H1 (cell line): ENCODE results near the gene OGFOD2. TPM values are rescaled to one million over a fixed set of nuclear protein-coding genes. Genes with fewer than 3 reads are reported as not detected.

Experiments
- CTCF ChIA-PET: fragments of 300-600 bp; sonication (Branson Sonifier 250); formaldehyde crosslinking; loops from one replicate; lab custom pipeline; 2021; ENCODE audit not compliant: partially characterized antibody; lab: Charles Lee
- POLR2A ChIA-PET: fragments of 300-600 bp; sonication (Branson Sonifier 250); formaldehyde crosslinking; loops from one replicate; lab custom pipeline; 2021; ENCODE audit warnings: inconsistent platforms; ENCODE audit not compliant: partially characterized antibody; lab: Charles Lee
- DNase-seq, 2 experiments: peaks; one replicate each; pipeline versions ENCODE4 v3.0.0 to v3.0.0-alpha.2; 2010 to 2022; ENCODE audit warnings: low spot score in 2 of 2, low read depth in 1 of 2, mixed read lengths in 1 of 2
- FAIRE-seq: peaks from 2 replicates; lab custom pipeline; 2011; peaks lifted over from hg19 to GRCh38; lab: Jason Lieb, UNC
- H2AFZ ChIP-seq: 2 replicates; pipeline ENCODE4 v1.8.1; 2012; ENCODE audit warnings: low read length, inconsistent platforms
- H2AK5ac ChIP-seq: 2 replicates; pipeline ENCODE4 v1.6.1; 2013; ENCODE audit warnings: low read depth, low read length
- H2BK120ac ChIP-seq: replicated peaks from 2 replicates; pipeline ENCODE3; 2013; ENCODE audit warnings: low read depth, low read length, inconsistent platforms
- H2BK12ac ChIP-seq: 2 replicates; pipeline ENCODE4 v1.6.1; 2013; ENCODE audit warnings: low read depth, low read length
- H2BK15ac ChIP-seq: 2 replicates; pipeline ENCODE4 v1.6.1; 2013; ENCODE audit warnings: low read length
- H2BK20ac ChIP-seq: 2 replicates; pipeline ENCODE4 v1.6.1; 2013; ENCODE audit warnings: low read length
- H2BK5ac ChIP-seq: 2 replicates; pipeline ENCODE4 v1.6.1; 2013; ENCODE audit warnings: low read depth, low read length
- H3K14ac ChIP-seq: 2 replicates; pipeline ENCODE4 v1.6.1; 2013; ENCODE audit warnings: inconsistent platforms; ENCODE audit not compliant: insufficient read length
- H3K18ac ChIP-seq: 2 replicates; pipeline ENCODE4 v1.6.1; 2013; ENCODE audit warnings: low read length; ENCODE audit errors: extremely low read depth
- H3K23ac ChIP-seq: 2 replicates; pipeline ENCODE4 v1.6.1; 2013; ENCODE audit warnings: inconsistent platforms; ENCODE audit not compliant: insufficient read length
- H3K23me2 ChIP-seq: 2 replicates; pipeline ENCODE4 v1.6.1; 2013; ENCODE audit warnings: low read depth, low read length
- H3K27ac ChIP-seq: 2 replicates; pipeline ENCODE4 v1.6.1; 2011; ENCODE audit warnings: low read depth, low read length, inconsistent platforms
- H3K27me3 ChIP-seq, 4 experiments: replicated peaks in 1 of 4; 1 replicate in 1 of 4; 2 replicates in 3 of 4; pipeline versions ENCODE4 v1.6.1 to v1.8.1; 2011 to 2013; ENCODE audit warnings: low read length in 3 of 4, mild to moderate bottlenecking in 3 of 4, inconsistent platforms in 2 of 4, mixed read lengths in 2 of 4, moderate library complexity in 1 of 4; ENCODE audit not compliant: control insufficient read depth in 3 of 4, insufficient read depth in 3 of 4; ENCODE audit errors: extremely low read depth in 1 of 4
- H3K36me3 ChIP-seq, 4 experiments: 2 replicates each; pipeline versions ENCODE4 v1.6.1 to v1.8.1; 2011 to 2013; ENCODE audit warnings: mild to moderate bottlenecking in 4 of 4, low read length in 3 of 4, moderate library complexity in 2 of 4, control low read depth in 1 of 4, inconsistent platforms in 1 of 4; ENCODE audit not compliant: insufficient read depth in 4 of 4, control insufficient read depth in 2 of 4
- H3K4ac ChIP-seq: replicated peaks from 2 replicates; pipeline ENCODE3; 2013; ENCODE audit warnings: low read length, low read depth, mixed read lengths, inconsistent platforms; ENCODE audit not compliant: insufficient read length
- H3K4me1 ChIP-seq, 4 experiments: replicated peaks in 1 of 4; 1 replicate in 1 of 4; 2 replicates in 3 of 4; pipeline versions ENCODE4 v1.6.1 to v1.8.1; 2011 to 2013; ENCODE audit warnings: low read length in 3 of 4, inconsistent platforms in 2 of 4, mixed read lengths in 1 of 4; ENCODE audit not compliant: insufficient read depth in 4 of 4, control insufficient read depth in 3 of 4
- H3K4me2 ChIP-seq, 2 experiments: 2 replicates each; pipeline versions ENCODE4 v1.6.1 to v1.8.1; 2011 to 2013; ENCODE audit warnings: low read depth in 2 of 2, low read length in 2 of 2, control low read depth in 1 of 2, inconsistent platforms in 1 of 2, mild to moderate bottlenecking in 1 of 2; ENCODE audit not compliant: insufficient read depth in 1 of 2
- H3K4me3 ChIP-seq, 4 experiments: fragments of 200-600, 300-600 bp in 1 of 4; sonication (generic), shearing (Covaris generic), sonication (Bioruptor Twin) in 1 of 4; 2 replicates each; pipeline versions ENCODE4 v1.5.1 to v1.8.1; 2011 to 2016; ENCODE audit warnings: low read length in 4 of 4, low read depth in 3 of 4, control low read depth in 2 of 4, inconsistent platforms in 2 of 4, mild to moderate bottlenecking in 2 of 4, mixed read lengths in 1 of 4, moderate library complexity in 1 of 4; ENCODE audit not compliant: insufficient read depth in 2 of 4; ENCODE audit errors: extremely low read depth in 1 of 4
- H3K56ac ChIP-seq: replicated peaks from 2 replicates; pipeline ENCODE3; 2013; ENCODE audit warnings: low read depth, mild to moderate bottlenecking, mixed read lengths, low read length, inconsistent platforms; ENCODE audit not compliant: insufficient read length
- H3K79me1 ChIP-seq: 2 replicates; pipeline ENCODE4 v1.6.1; 2013; ENCODE audit warnings: low read depth, low read length, control low read depth
- H3K79me2 ChIP-seq, 2 experiments: 2 replicates each; pipeline versions ENCODE4 v1.6.1 to v1.8.1; 2012 to 2013; ENCODE audit warnings: low read length in 2 of 2, mild to moderate bottlenecking in 2 of 2, inconsistent platforms in 1 of 2; ENCODE audit not compliant: insufficient read depth in 2 of 2, control insufficient read depth in 1 of 2
- H3K9ac ChIP-seq, 4 experiments: replicated peaks in 1 of 4; 1 replicate in 1 of 4; 2 replicates in 3 of 4; pipeline versions ENCODE4 v1.6.1 to v1.8.1; 2011 to 2013; ENCODE audit warnings: low read depth in 3 of 4, low read length in 3 of 4, control low read depth in 2 of 4, mild to moderate bottlenecking in 2 of 4, moderate library complexity in 2 of 4, inconsistent platforms in 1 of 4; ENCODE audit errors: extremely low read depth in 1 of 4
- H3K9me3 ChIP-seq, 2 experiments: 2 replicates each; pipeline versions ENCODE4 v1.6.1 to v1.8.1; 2012 to 2013; ENCODE audit warnings: mild to moderate bottlenecking in 2 of 2, moderate library complexity in 2 of 2, control low read depth in 1 of 2, inconsistent platforms in 1 of 2, low read depth in 1 of 2, low read length in 1 of 2, mixed read lengths in 1 of 2; ENCODE audit not compliant: insufficient read depth in 2 of 2
- H4K20me1 ChIP-seq, 2 experiments: replicated peaks in 1 of 2; 2 replicates each; pipeline versions ENCODE3 to v1.8.1; 2011 to 2013; ENCODE audit warnings: inconsistent platforms in 2 of 2, low read length in 2 of 2, mild to moderate bottlenecking in 1 of 2; ENCODE audit not compliant: insufficient read depth in 2 of 2, control insufficient read depth in 1 of 2
- H4K5ac ChIP-seq: 2 replicates; pipeline ENCODE4 v1.6.1; 2013; ENCODE audit warnings: low read length, low read depth, mixed read lengths, inconsistent platforms; ENCODE audit not compliant: insufficient read length
- H4K8ac ChIP-seq: 2 replicates; pipeline ENCODE4 v1.8.0; 2013; ENCODE audit warnings: mild to moderate bottlenecking, moderate library complexity, low read length, inconsistent platforms; ENCODE audit not compliant: insufficient read depth; ENCODE audit errors: extremely low read depth
- H4K91ac ChIP-seq: replicated peaks from 2 replicates; pipeline ENCODE3; 2013; ENCODE audit warnings: low read length, mixed read lengths, inconsistent platforms; ENCODE audit not compliant: insufficient read length
- ATF3 ChIP-seq: IDR thresholded peaks from 2 replicates; pipeline ENCODE4 v1.6.1; 2011; ENCODE audit warnings: low read depth, mild to moderate bottlenecking, low read length; ENCODE audit not compliant: insufficient read depth
- CHD2 ChIP-seq: IDR thresholded peaks from 2 replicates; pipeline ENCODE4 v1.6.1; 2012; ENCODE audit warnings: low read length, improper control_type of control experiment
- GABPA ChIP-seq: IDR thresholded peaks from 2 replicates; pipeline ENCODE4 v1.6.1; 2011; ENCODE audit warnings: mild to moderate bottlenecking, low read length, moderate library complexity, borderline replicate concordance; ENCODE audit not compliant: insufficient read depth
- SP1 ChIP-seq: IDR thresholded peaks from 2 replicates; pipeline ENCODE4 v1.6.1; 2011; ENCODE audit warnings: low read depth, low read length
- TAF7 ChIP-seq: optimal IDR thresholded peaks from 2 replicates; pipeline ENCODE3; 2011; ENCODE audit warnings: low read depth, mild to moderate bottlenecking, inconsistent platforms, low read length, moderate library complexity, borderline replicate concordance
- TBP ChIP-seq: IDR thresholded peaks from 2 replicates; pipeline ENCODE4 v1.6.1; 2011; ENCODE audit warnings: low read depth, low read length, improper control_type of control experiment
- WGBS, 2 experiments: shearing (Covaris generic) in 1 of 2; methylation state at CpG; one replicate each; pipeline versions ENCODE4 v1.1.6 to v1.1.7; 2013 to 2015; ENCODE audit warnings: low lambda C conversion rate in 2 of 2, mixed read lengths in 2 of 2, inconsistent platforms in 1 of 2, low coverage in 1 of 2, missing lambda C conversion rate in 1 of 2; ENCODE audit not compliant: insufficient replicate concordance in 2 of 2, insufficient coverage in 1 of 2, insufficient read length in 1 of 2; ENCODE audit errors: extremely low coverage in 1 of 2, missing lambda C conversion rate in 1 of 2; 5-methylcytosine and 5-hydroxymethylcytosine counted together
- polyA plus RNA-seq, 7 experiments: library from polyadenylated mRNA; depleted of rRNA in 3 of 7; stranded (reverse) in 5 of 7; unstranded in 2 of 7; fragments of >200 nt in 5 of 7; fragments of 200-250 nt in 2 of 7; gene quantifications; 1 replicate in 5 of 7; 2 replicates in 1 of 7; 4 replicates in 1 of 7; pipeline versions ENCODE4 v1.2.1 to v1.2.3, GENCODE V29; 2011 to 2013; ENCODE audit warnings: missing spikeins in 2 of 7, mixed read lengths in 2 of 7
- total RNA-seq: library from RNA; stranded (reverse); fragmentation: NEBNext Ultra II Directional; extraction: Animal tissue kit (Norgen Biotek cat#: 25700); gene quantifications from 2 replicates; pipeline ENCODE4 v1.2.1, GENCODE V29; 2021
- TF ChIP-seq, protein P1 (sequence below): IDR thresholded peaks from 2 replicates; pipeline ENCODE4 v1.6.1; 2011; ENCODE audit warnings: low read length, improper control_type of control experiment

The OGFOD2 gene
- total and polyA plus RNA-seq, 2 of the 8 experiments (the other 6 are each of a cell fraction or from before 2014, with no cell fraction given): 17.3 to 20.3 TPM

DNA sequence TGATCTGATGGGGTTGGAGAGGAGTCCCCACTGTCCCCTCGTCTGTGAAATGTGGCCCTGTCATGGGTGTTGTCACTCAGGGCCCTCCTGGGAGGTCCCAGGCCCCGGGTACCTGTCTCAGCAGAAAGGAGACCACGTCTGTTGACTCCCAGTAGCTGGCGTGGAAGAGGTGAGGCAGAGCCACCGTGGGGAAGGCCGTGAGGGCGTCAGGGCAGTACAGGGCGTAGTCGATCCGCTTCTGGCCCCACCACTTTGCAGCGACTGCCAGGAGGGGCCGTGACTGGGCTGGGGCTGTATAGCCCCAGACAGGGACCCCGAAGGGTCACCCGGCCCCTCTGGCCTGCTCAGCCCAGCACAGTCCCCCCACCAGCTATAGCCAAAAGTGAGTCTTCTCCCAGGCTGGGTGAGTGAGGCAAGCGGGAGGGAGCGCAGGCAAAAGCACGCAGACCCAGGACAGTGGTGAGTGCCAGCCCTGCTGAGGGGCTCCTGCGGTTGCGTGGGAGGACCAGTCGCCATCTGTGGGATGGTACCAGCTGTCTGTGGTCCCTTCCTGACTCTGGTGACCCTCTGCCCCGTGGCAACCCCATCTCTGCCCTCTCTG is 13.7 kb downstream of the OGFOD2 start:
- WGBS, 2 experiments: 90% methylated on average over 20 of the region's 21 CpGs; no CpG with 5 or more reads in 1 of the 2 experiments
- H3K27me3 ChIP-seq: no peaks in the 10 kb centered on the region
- H3K9me3 ChIP-seq: no peaks in the 10 kb centered on the region
- H3K4me2 ChIP-seq: no peak overlapping the region
- H3K4me1 ChIP-seq: no peaks in the 10 kb centered on the region; a peak in 5 of 7 replicates
- no peaks in the 10 kb centered on the region for H4K20me1 ChIP-seq
- H3K14ac ChIP-seq: no peak overlapping the region
- no peaks in the 10 kb centered on the region for H3K79me2 ChIP-seq
- TF ChIP-seq SP1 (no peak), TAF7 (no peak), ATF3 (no peak), TBP (no peak), CHD2 (no peak), GABPA (no peak)
- TF ChIP-seq, protein P1, sequence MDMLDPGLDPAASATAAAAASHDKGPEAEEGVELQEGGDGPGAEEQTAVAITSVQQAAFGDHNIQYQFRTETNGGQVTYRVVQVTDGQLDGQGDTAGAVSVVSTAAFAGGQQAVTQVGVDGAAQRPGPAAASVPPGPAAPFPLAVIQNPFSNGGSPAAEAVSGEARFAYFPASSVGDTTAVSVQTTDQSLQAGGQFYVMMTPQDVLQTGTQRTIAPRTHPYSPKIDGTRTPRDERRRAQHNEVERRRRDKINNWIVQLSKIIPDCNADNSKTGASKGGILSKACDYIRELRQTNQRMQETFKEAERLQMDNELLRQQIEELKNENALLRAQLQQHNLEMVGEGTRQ: no peak
- no peak overlapping the region for H3K18ac ChIP-seq
- H3K23me2 ChIP-seq: 0 out of 2 replicates have a peak, but pooled peaks cover 2% of the 10 kb centered on the region
- no peak overlapping the region for H2BK5ac ChIP-seq
- no peak overlapping the region for H3K23ac ChIP-seq
- no peak overlapping the region for H2AK5ac ChIP-seq
- H4K91ac ChIP-seq: no peak overlapping the region
- no peak overlapping the region for H2BK120ac ChIP-seq
- H3K9ac ChIP-seq: no peak overlapping the region
- no peak overlapping the region for H2BK15ac ChIP-seq
- no peak for FAIRE-seq
- H3K79me1 ChIP-seq: no peaks in the 10 kb centered on the region
- H3K36me3 ChIP-seq: no peaks in the 10 kb centered on the region
- H2BK20ac ChIP-seq: no peak overlapping the region
- H3K27ac ChIP-seq: no peak overlapping the region
- no peak overlapping the region for H2BK12ac ChIP-seq
- no peak for DNase-seq
- H3K56ac ChIP-seq: no peak overlapping the region
- no peak overlapping the region for H3K4me3 ChIP-seq
- no peak overlapping the region for H3K4ac ChIP-seq
- no peak overlapping the region for H2AFZ ChIP-seq
- ChIA-PET POLR2A (interaction anchor here (1.4 to 1.7 kb wide), 2 partner anchors 12 to 13 kb away, joined by 4 to 8 read pairs; partner anchors contain the start of gene OGFOD2), CTCF (interaction anchor here (0.8 to 2.5 kb wide), 12 partner anchors 9 to 254 kb away, joined by 3 to 10 read pairs (median 4); no protein-coding TSS in a partner anchor)
- H4K5ac ChIP-seq: no peak overlapping the region
- no peak overlapping the region for H4K8ac ChIP-seq
